MCF 10A (cell line): ENCODE data around the gene HOTAIR. TPM values are rescaled to one million over a fixed set of nuclear protein-coding genes. Genes with fewer than 3 reads are reported as not detected.

ENCODE experiments used
- BruUV-seq: library from RNA; stranded (reverse); fragments of 400-500 nt; replicated peaks from 2 replicates; lab custom pipeline; 2021; lab: Mats Ljungman, UMichigan
- CTCF ChIA-PET: fragments of 300-600 bp; sonication (Branson Sonifier 250); formaldehyde crosslinking; extraction: SDS; loops from one replicate; lab custom pipeline; 2021; ENCODE audit warnings: antibody characterized with exemption, inconsistent platforms; lab: Yijun Ruan, JAX
- POLR2A ChIA-PET: fragments of 300-600, 350-650 bp; sonication (Branson Sonifier 250); formaldehyde crosslinking; extraction: SDS; loops from one replicate; lab custom pipeline; 2020; ENCODE audit warnings: antibody characterized with exemption, inconsistent platforms; lab: Yijun Ruan, JAX
- DNase-seq: peaks from one replicate; pipeline ENCODE4 v3.0.0-alpha.2; 2018; ENCODE audit not compliant: unreplicated experiment
- H3K27ac Mint-ChIP-seq: one replicate; pipeline ENCODE4 v1.8.0; 2022; ENCODE audit warnings: mild to moderate bottlenecking, low read depth, mixed read lengths; ENCODE audit not compliant: unreplicated experiment
- H3K27me3 Mint-ChIP-seq: one replicate; pipeline ENCODE4 v1.8.0; 2022; ENCODE audit warnings: mixed read lengths; ENCODE audit not compliant: insufficient read depth, unreplicated experiment
- H3K36me3 Mint-ChIP-seq: one replicate; pipeline ENCODE4 v1.8.0; 2022; ENCODE audit warnings: mild to moderate bottlenecking, moderate library complexity, mixed read lengths; ENCODE audit not compliant: insufficient read depth, unreplicated experiment
- H3K4me1 Mint-ChIP-seq: one replicate; pipeline ENCODE4 v1.8.0; 2022; ENCODE audit warnings: mixed read lengths; ENCODE audit not compliant: insufficient read depth, unreplicated experiment
- H3K4me3 Mint-ChIP-seq: one replicate; pipeline ENCODE4 v1.8.0; 2022; ENCODE audit warnings: mild to moderate bottlenecking, moderate library complexity, mixed read lengths; ENCODE audit not compliant: unreplicated experiment
- H3K9me3 Mint-ChIP-seq: one replicate; pipeline ENCODE4 v1.8.0; 2022; ENCODE audit warnings: mixed read lengths; ENCODE audit not compliant: unreplicated experiment
- CTCF ChIP-seq: fragments of 200-600 bp; IDR thresholded peaks from one replicate; pipeline ENCODE4 v1.8.0; 2022; ENCODE audit warnings: antibody characterized with exemption, mild to moderate bottlenecking; ENCODE audit not compliant: unreplicated experiment
- intact Hi-C: fragments of 100-400 bp; cut with micrococcal nuclease; formaldehyde crosslinking; loops from 2 replicates; pipeline ENCODE4 v1.14.1; 2022
- total RNA-seq: library from RNA; stranded (reverse); gene quantifications from 2 replicates; pipeline ENCODE4 v1.2.3, GENCODE V29; 2022

The HOTAIR gene
- total RNA-seq, 1 experiment from 2014 or later: 2.0 TPM

- no TSS peak for BruUV-seq
- Mint-ChIP-seq H3K4me3 (peak overlapping the region; percentile 98), H3K9me3 (no peaks in the 10 kb centered on the region), H3K36me3 (no peaks in the 10 kb centered on the region), H3K27ac (peak overlapping the region; percentile 98), H3K4me1 (peaks cover 18% of the 10 kb centered on the region), H3K27me3 (no peaks in the 10 kb centered on the region)
- ChIA-PET CTCF (no interaction called here), POLR2A (interaction anchor here (0.7 to 3.1 kb wide), 8 partner anchors 9 to 261 kb away, joined by 3 to 16 read pairs (median 3); partner anchors contain the start of genes HNRNPA1, HOXC13, HOXC6 and HOXC8)
- DNase-seq: peak; percentile 49
- intact Hi-C loops: no loop called here
- TF ChIP-seq CTCF: no peak
Measured at GRCh38 chr12:54019091-54019811, 44.5 kb upstream of the HOTAIR start.

- ChIA-PET POLR2A (interaction anchor here (0.7 to 3.9 kb wide), 10 partner anchors 10 to 291 kb away, joined by 3 to 37 read pairs (median 4); partner anchors contain the start of genes CALCOCO1, HNRNPA1, HOXC13 and HOXC6), CTCF (no interaction called here)
- Mint-ChIP-seq H3K27ac (peak overlapping the region; percentile 98), H3K27me3 (no peaks in the 10 kb centered on the region), H3K4me1 (peaks cover 23% of the 10 kb centered on the region), H3K4me3 (peak overlapping the region; percentile 98), H3K36me3 (no peaks in the 10 kb centered on the region), H3K9me3 (no peaks in the 10 kb centered on the region)
- no peak for TF ChIP-seq CTCF
- BruUV-seq: TSS peak; percentile 85
- intact Hi-C loops: no loop called here
- DNase-seq: peak; percentile 88
Measured at GRCh38 chr12:54018468-54018984, 43.8 kb upstream of the HOTAIR start.

GRCh38 chr12:54017878-54018467 lies 43.2 kb upstream of the HOTAIR start:
- peak; percentile 96 for DNase-seq
- CTCF ChIA-PET: interaction anchor here (0.7 to 2.2 kb wide), 12 partner anchors 9 to 275 kb away, joined by 3 to 22 read pairs (median 4); partner anchors contain the start of genes HOXC5, HOXC8, HOXC9 and SMUG1
- Mint-ChIP-seq H3K27me3 (no peaks in the 10 kb centered on the region), H3K27ac (peak overlapping the region; percentile 98), H3K9me3 (no peaks in the 10 kb centered on the region), H3K4me3 (peak overlapping the region; percentile 98), H3K4me1 (peaks cover 23% of the 10 kb centered on the region), H3K36me3 (no peaks in the 10 kb centered on the region)
- no peak for TF ChIP-seq CTCF
- intact Hi-C loops: no loop called here
- no TSS peak for BruUV-seq
- POLR2A ChIA-PET: interaction anchor here (0.6 to 3.9 kb wide), 18 partner anchors 9 to 341 kb away, joined by 3 to 37 read pairs (median 6); partner anchors contain the start of genes CALCOCO1, CBX5, HNRNPA1 and HOXC13
